Mesendoderm (in vitro differentiated cells): ENCODE data around the gene OXSR1.
"Not testable (repeated sequence)": the region's sequence is repeated elsewhere in the genome, so short reads cannot be mapped to it uniquely, and the experiment has no call there.

Source experiments
- DNase-seq: peaks from one replicate; pipeline ENCODE4 v3.0.0; 2013
- H2AK5ac ChIP-seq: 2 replicates; pipeline ENCODE4 v1.6.1; 2013; ENCODE audit warnings: low read length, inconsistent platforms
- H2BK120ac ChIP-seq: 2 replicates; pipeline ENCODE4 v1.6.1; 2013; ENCODE audit warnings: low read depth, mild to moderate bottlenecking, low read length, moderate library complexity, mixed read lengths
- H2BK15ac ChIP-seq: replicated peaks from 2 replicates; pipeline ENCODE4 v1.6.1; 2013; ENCODE audit warnings: low read depth, mild to moderate bottlenecking, moderate library complexity
- H2BK5ac ChIP-seq: 2 replicates; pipeline ENCODE4 v1.6.1; 2013; ENCODE audit warnings: low read length, inconsistent platforms
- H3K18ac ChIP-seq: 2 replicates; pipeline ENCODE4 v1.6.1; 2013; ENCODE audit warnings: mild to moderate bottlenecking, low read length, mixed read lengths
- H3K23ac ChIP-seq: one replicate; pipeline ENCODE4 v1.6.1; 2013; ENCODE audit warnings: low read length
- H3K27ac ChIP-seq: 2 replicates; pipeline ENCODE4 v1.5.1; 2013; ENCODE audit warnings: low read depth, mild to moderate bottlenecking, inconsistent platforms, low read length, moderate library complexity
- H3K27me3 ChIP-seq: 2 replicates; pipeline ENCODE4 v1.6.1; 2013; ENCODE audit warnings: low read length, control low read depth, mild to moderate bottlenecking, inconsistent platforms; ENCODE audit not compliant: insufficient read depth, poor library complexity
- H3K36me3 ChIP-seq: 2 replicates; pipeline ENCODE4 v1.6.1; 2013; ENCODE audit warnings: low read length, inconsistent platforms; ENCODE audit not compliant: control insufficient read depth, insufficient read depth
- H3K4ac ChIP-seq: one replicate; pipeline ENCODE4 v1.6.1; 2013; ENCODE audit warnings: low read depth, mild to moderate bottlenecking, low read length, moderate library complexity
- H3K4me1 ChIP-seq: 2 replicates; pipeline ENCODE4 v1.6.1; 2013; ENCODE audit warnings: low read depth, low read length, inconsistent platforms; ENCODE audit not compliant: control insufficient read depth
- H3K4me2 ChIP-seq: 2 replicates; pipeline ENCODE4 v1.6.1; 2013; ENCODE audit warnings: low read length
- H3K4me3 ChIP-seq: 2 replicates; pipeline ENCODE4 v1.5.1; 2013; ENCODE audit warnings: mild to moderate bottlenecking, low read length
- H3K56ac ChIP-seq: one replicate; pipeline ENCODE4 v1.6.1; 2013; ENCODE audit warnings: low read length
- H3K79me1 ChIP-seq: 2 replicates; pipeline ENCODE4 v1.6.1; 2013; ENCODE audit warnings: low read length, inconsistent platforms
- H3K79me2 ChIP-seq: 2 replicates; pipeline ENCODE4 v1.6.1; 2013; ENCODE audit warnings: mild to moderate bottlenecking, low read length; ENCODE audit not compliant: control insufficient read depth, insufficient read depth
- H3K9ac ChIP-seq: 2 replicates; pipeline ENCODE4 v1.6.1; 2013; ENCODE audit warnings: low read length, inconsistent platforms
- H4K5ac ChIP-seq: one replicate; pipeline ENCODE4 v1.6.1; 2013; ENCODE audit warnings: low read length
- H4K8ac ChIP-seq: one replicate; pipeline ENCODE4 v1.6.1; 2013; ENCODE audit warnings: low read depth, mild to moderate bottlenecking, control low read depth, low read length, moderate library complexity
- WGBS: extraction: QIAGEN DNeasy Blood & Tissue Kit; methylation state at CpG from one replicate; pipeline ENCODE4 v1.1.7; 2013; ENCODE audit warnings: low lambda C conversion rate, missing lambda C conversion rate; ENCODE audit not compliant: insufficient coverage; ENCODE audit errors: extremely low coverage; 5-methylcytosine and 5-hydroxymethylcytosine counted together

OXSR1 gene

DNA sequence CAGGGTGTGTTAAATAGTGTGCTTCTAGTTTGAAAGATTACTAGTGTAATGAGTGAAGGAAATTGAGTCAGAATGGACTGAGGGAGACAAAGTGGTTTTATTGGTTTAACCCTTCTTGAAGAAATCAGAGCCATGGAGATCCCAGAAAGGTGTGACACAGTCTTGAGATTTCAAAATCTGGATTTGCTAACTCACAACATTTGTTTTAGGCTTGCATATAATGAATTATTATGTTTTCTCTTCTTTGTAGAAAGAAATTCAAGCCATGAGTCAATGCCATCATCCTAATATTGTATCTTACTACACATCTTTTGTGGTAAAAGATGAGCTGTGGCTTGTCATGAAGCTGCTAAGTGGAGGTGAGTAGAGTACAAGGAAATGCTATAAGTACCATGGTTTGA, 25.1 kb downstream of the OXSR1 start:
- H3K27ac ChIP-seq, result no peak overlapping the region
- no peak for DNase-seq
- no peak overlapping the region for H3K4me2 ChIP-seq
- H3K23ac ChIP-seq, result no peak overlapping the region
- H2BK5ac ChIP-seq, result no peak overlapping the region
- H3K79me2 ChIP-seq, result no peaks in the 10 kb centered on the region
- H4K5ac ChIP-seq, result no peak overlapping the region
- no peak overlapping the region for H3K18ac ChIP-seq
- no peaks in the 10 kb centered on the region for H3K4me1 ChIP-seq
- H4K8ac ChIP-seq, result no peak overlapping the region
- H3K9ac ChIP-seq, result no peak overlapping the region
- no peak overlapping the region for H2BK15ac ChIP-seq
- H2AK5ac ChIP-seq, result no peak overlapping the region
- H3K4me3 ChIP-seq, result no peak overlapping the region
- no peak overlapping the region for H2BK120ac ChIP-seq
- no peaks in the 10 kb centered on the region for H3K36me3 ChIP-seq
- H3K79me1 ChIP-seq, result no peaks in the 10 kb centered on the region
- no peak overlapping the region for H3K56ac ChIP-seq
- no peak overlapping the region for H3K4ac ChIP-seq
- H3K27me3 ChIP-seq, result no peaks in the 10 kb centered on the region

DNA sequence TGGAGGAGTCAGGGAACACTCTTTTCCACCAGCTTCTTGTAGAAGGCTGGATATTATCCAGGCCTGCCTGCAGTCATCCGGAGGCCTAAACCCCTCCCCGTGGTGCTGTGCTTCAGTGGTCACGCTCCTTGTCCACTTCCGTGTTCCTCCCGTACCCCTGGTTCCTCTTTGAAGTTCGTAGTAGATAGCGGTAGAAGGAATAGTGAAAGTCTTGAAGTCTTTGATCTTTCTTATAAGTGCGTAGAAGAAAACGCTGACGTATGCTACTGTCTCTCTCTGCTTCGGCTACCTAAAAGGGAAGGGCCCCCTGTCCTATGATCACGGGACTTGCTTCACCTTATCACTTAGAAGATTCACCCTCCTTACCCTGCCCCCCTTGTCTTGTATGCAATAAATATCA, 37.6 kb downstream of the OXSR1 start:
- not testable (repeated sequence) for H3K36me3 ChIP-seq, H3K56ac ChIP-seq, H3K4me3 ChIP-seq, H3K27me3 ChIP-seq, H3K79me1 ChIP-seq, H3K9ac ChIP-seq, H2BK15ac ChIP-seq, H2AK5ac ChIP-seq, H3K4ac ChIP-seq, H3K4me2 ChIP-seq, H2BK5ac ChIP-seq, H3K27ac ChIP-seq, DNase-seq, H2BK120ac ChIP-seq, H3K79me2 ChIP-seq, H4K5ac ChIP-seq, H3K23ac ChIP-seq, H4K8ac ChIP-seq, H3K18ac ChIP-seq, H3K4me1 ChIP-seq
- no CpG with 5 or more reads among the region's 12 CpGs for WGBS

DNA sequence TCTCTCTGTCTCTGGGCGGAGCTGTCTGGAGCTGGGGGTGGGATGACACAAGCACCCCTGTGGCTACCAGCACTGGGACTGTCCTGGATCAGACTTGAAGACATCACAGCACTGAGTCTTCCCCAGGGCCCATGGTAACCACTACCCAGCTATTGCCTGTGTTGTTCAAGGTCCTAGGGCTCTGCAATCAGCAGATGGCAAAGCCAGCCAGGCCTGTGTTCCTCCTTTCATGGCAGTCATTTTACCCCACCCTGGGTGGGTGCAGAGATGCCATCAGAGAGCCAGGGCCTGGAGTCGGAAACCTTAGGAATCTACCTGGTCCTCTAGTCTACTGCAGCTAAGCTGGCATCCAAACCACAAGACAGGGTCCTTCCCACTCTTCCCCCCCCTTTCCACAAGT, 38.4 kb downstream of the OXSR1 start:
- Histone ChIP-seq H3K4me3 (no peak overlapping the region), H3K9ac (no peak overlapping the region), H4K5ac (no peak overlapping the region), H3K79me2 (no peaks in the 10 kb centered on the region), H3K36me3 (no peaks in the 10 kb centered on the region), H3K4me2 (no peak overlapping the region), H2BK15ac (no peak overlapping the region), H2BK5ac (no peak overlapping the region), H2BK120ac (no peak overlapping the region), H3K23ac (no peak overlapping the region), H3K4me1 (no peaks in the 10 kb centered on the region), H3K27me3 (no peaks in the 10 kb centered on the region), H3K4ac (no peak overlapping the region), H2AK5ac (no peak overlapping the region), H3K27ac (no peak overlapping the region), H3K18ac (no peak overlapping the region), H3K56ac (no peak overlapping the region), H4K8ac (no peak overlapping the region), H3K79me1 (peaks cover 7% of the 10 kb centered on the region)
- no CpG with 5 or more reads among the region's 2 CpGs for WGBS
- peak; percentile 14 for DNase-seq

DNA sequence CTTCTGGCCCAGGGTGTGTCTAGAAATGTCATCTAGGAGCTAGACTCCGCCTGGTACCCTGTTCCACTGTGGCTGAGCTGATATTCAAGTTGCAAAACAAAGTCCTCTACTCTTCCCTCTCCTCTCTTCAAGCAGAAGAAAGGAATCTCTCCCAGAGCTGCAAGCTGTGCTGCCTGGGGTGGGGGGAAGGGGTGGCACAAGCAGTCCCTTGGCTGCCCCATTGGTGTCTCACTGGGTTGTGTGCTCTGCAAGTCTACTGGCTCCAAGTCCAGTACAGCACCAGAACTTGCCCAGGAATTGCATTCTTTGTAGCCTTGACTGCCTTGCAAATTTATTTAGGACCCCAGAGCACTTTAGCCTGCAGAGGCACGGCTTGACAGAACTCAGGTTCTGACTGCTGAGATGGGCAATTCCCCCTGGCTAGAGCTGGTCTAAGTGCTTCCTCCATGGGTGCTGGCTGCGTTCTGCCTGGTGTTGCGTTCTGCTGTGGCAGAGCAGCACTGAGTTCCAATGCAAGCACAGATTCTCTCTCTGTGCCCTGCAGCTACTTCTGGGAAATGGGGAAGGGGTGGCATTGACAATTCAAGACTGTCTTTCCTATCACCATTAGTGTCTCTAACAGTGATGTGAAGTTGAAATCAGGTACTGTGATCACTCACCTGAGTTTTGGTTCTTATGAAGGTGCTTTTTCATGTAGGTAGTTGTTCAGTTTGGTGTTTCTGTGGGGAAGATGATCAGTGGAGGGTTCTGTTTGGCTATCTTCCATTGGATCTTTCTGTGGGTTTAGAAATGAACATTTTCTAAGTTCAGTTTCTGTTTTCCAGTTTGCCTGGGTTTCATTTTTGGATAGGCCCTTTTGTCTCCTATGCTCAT, 39.5 kb downstream of the OXSR1 start:
- Histone ChIP-seq H3K9ac (no peak overlapping the region), H3K56ac (no peak overlapping the region), H3K18ac (no peak overlapping the region), H3K27me3 (no peaks in the 10 kb centered on the region), H3K4me1 (no peaks in the 10 kb centered on the region), H3K4ac (no peak overlapping the region), H2AK5ac (no peak overlapping the region), H3K79me1 (peaks cover 7% of the 10 kb centered on the region), H3K23ac (no peak overlapping the region), H4K8ac (no peak overlapping the region), H3K79me2 (no peaks in the 10 kb centered on the region), H3K4me2 (no peak overlapping the region), H2BK5ac (no peak overlapping the region), H2BK15ac (no peak overlapping the region), H4K5ac (no peak overlapping the region), H3K36me3 (no peaks in the 10 kb centered on the region), H3K27ac (no peak overlapping the region), H3K4me3 (no peak overlapping the region), H2BK120ac (no peak overlapping the region)
- DNase-seq, result no peak
- WGBS, result no CpG with 5 or more reads among the region's 4 CpGs

DNA sequence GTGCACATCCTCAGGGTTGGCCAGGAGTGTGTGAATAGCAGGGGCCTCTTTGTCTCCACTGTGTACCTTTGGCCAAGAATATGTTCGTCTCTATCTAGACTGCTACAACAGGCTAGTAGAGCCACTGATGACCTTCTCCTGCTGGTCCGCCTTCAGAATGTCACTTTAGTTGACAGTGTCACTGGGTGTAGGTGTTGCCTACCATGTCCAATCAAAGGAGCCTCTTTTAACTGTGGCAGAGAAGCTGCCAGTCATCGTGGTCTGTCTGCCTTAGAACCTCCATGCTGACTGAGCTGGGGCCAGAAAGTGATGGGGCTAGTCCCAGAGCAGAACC, 40.1 kb downstream of the OXSR1 start:
- Histone ChIP-seq H3K27ac (no peak overlapping the region), H3K79me1 (peaks cover 7% of the 10 kb centered on the region), H2BK5ac (no peak overlapping the region), H3K9ac (no peak overlapping the region), H3K18ac (no peak overlapping the region), H2AK5ac (no peak overlapping the region), H3K4me1 (no peaks in the 10 kb centered on the region), H2BK15ac (no peak overlapping the region), H3K27me3 (no peaks in the 10 kb centered on the region), H2BK120ac (no peak overlapping the region), H4K8ac (no peak overlapping the region), H3K56ac (no peak overlapping the region), H3K23ac (no peak overlapping the region), H3K4me3 (no peak overlapping the region), H3K4ac (no peak overlapping the region), H4K5ac (no peak overlapping the region), H3K36me3 (no peaks in the 10 kb centered on the region), H3K4me2 (no peak overlapping the region), H3K79me2 (no peaks in the 10 kb centered on the region)
- no CpG with 5 or more reads among the region's 3 CpGs for WGBS
- DNase-seq, result no peak
